Measurements from ENCODE around the gene PSMC3.

GRCh38 chr11:47443817-47444216, 17.6 kb upstream of the PSMC3 start:
- TF ChIP-seq GATA2 (IDR thresholded peaks at IDR 0.05; ENCODE audit: low read depth, low read length) (no peak), GATA3 (IDR thresholded peaks at IDR 0.05; ENCODE audit: low read depth, low read length) (no peak)
